Stomach (tissue), 9 donors: ENCODE measurements around the gene SP2. TPM values are rescaled to one million over a fixed set of nuclear protein-coding genes. Genes with fewer than 3 reads are reported as not detected.
A peak's percentile ranks its signal among the peaks of the same experiment; 100 is the strongest.

Experiments used
- DNase-seq, 2 donors: peaks; one replicate each; pipeline versions ENCODE4 v3.0.0 to v3.0.0-alpha.2; 2013 to 2019
- H3K27ac ChIP-seq, 5 donors: fragments of 200-600 bp in 4 of 5; sonication (generic) in 4 of 5; one replicate each; pipeline ENCODE4 v1.5.1; 2013 to 2019; ENCODE audit warnings: mild to moderate bottlenecking in 1 of 5, moderate library complexity in 1 of 5
- H3K27me3 ChIP-seq, 3 donors: fragments of 200-600 bp; sonication (generic); one replicate each; pipeline ENCODE4 v1.5.1; 2017 to 2019; ENCODE audit warnings: mixed run types in 1 of 3
- H3K36me3 ChIP-seq, 4 donors: fragments of 200-600 bp; sonication (generic); 1 replicate in 3 of 4; 2 replicates in 1 of 4; pipeline ENCODE4 v1.5.1; 2016 to 2019
- H3K4me1 ChIP-seq, 4 donors: fragments of 200-600 bp; sonication (generic); one replicate each; pipeline ENCODE4 v1.5.1; 2016 to 2019
- H3K4me3 ChIP-seq, 4 donors: fragments of 200-600 bp; sonication (generic) in 3 of 4; one replicate each; pipeline ENCODE4 v1.5.1; 2016 to 2019; ENCODE audit warnings: mild to moderate bottlenecking in 1 of 4
- H3K9me3 ChIP-seq, 4 donors: fragments of 200-600 bp; sonication (generic); one replicate each; pipeline ENCODE4 v1.5.1; 2016 to 2019
- EP300 ChIP-seq: sonication (generic); formaldehyde crosslinking; IDR thresholded peaks from one replicate; pipeline ENCODE4 v1.6.1; 2017; ENCODE audit warnings: antibody characterized with exemption
- POLR2A ChIP-seq, 4 donors: fragments of 450-650 bp; IDR thresholded peaks; one replicate each; pipeline ENCODE4 v1.6.1; 2016; ENCODE audit warnings: antibody characterized with exemption in 4 of 4, control low read depth in 2 of 4, mild to moderate bottlenecking in 1 of 4, moderate library complexity in 1 of 4
- POLR2AphosphoS5 ChIP-seq, 3 donors: sonication (generic); formaldehyde crosslinking; IDR thresholded peaks; one replicate each; pipeline ENCODE4 v1.6.1; 2016; ENCODE audit warnings: antibody characterized with exemption in 3 of 3
- WGBS, 5 donors: extraction: QIAGEN DNeasy Blood & Tissue Kit in 3 of 5; methylation state at CpG; one replicate each; pipeline versions ENCODE4 v1.1.5 to v1.1.7; 2013 to 2018; 5-methylcytosine and 5-hydroxymethylcytosine counted together
- intact Hi-C: fragments of 100-400 bp; cut with DNase I; formaldehyde crosslinking; loops from one replicate; pipeline ENCODE4 v1.15.1; 2023; ENCODE audit warnings: low total_unique reads
- polyA plus RNA-seq, 3 donors: library from polyadenylated mRNA; stranded (reverse); fragments of 200-250 nt; gene quantifications; one replicate each; pipeline ENCODE4 v1.2.3, GENCODE V29; 2013
- total RNA-seq, 5 donors: library from RNA; depleted of rRNA; stranded (reverse); fragments of >200 nt; gene quantifications; one replicate each; pipeline versions ENCODE4 v1.1.0 to v1.2.3, GENCODE V29; 2014 to 2016
- TF ChIP-seq, protein P1 (sequence below), 7 experiments: fragments of 450-650 bp in 4 of 7; fragments of 200-600 bp in 3 of 7; sonication (generic) in 3 of 7; IDR thresholded peaks; one replicate each; pipeline ENCODE4 v1.5.1; 2016 to 2019; ENCODE audit warnings: antibody characterized with exemption in 7 of 7, control low read depth in 2 of 7, mild to moderate bottlenecking in 1 of 7
- donor health status: healthy with polysubstance abuse.
- donor health status: Bipolar disorder and iron deficiency.
- donor health status: healthy.

The SP2 gene
- total and polyA plus RNA-seq, 8 donors = 0.87 to 22.8 (median 6.3) TPM

DNA sequence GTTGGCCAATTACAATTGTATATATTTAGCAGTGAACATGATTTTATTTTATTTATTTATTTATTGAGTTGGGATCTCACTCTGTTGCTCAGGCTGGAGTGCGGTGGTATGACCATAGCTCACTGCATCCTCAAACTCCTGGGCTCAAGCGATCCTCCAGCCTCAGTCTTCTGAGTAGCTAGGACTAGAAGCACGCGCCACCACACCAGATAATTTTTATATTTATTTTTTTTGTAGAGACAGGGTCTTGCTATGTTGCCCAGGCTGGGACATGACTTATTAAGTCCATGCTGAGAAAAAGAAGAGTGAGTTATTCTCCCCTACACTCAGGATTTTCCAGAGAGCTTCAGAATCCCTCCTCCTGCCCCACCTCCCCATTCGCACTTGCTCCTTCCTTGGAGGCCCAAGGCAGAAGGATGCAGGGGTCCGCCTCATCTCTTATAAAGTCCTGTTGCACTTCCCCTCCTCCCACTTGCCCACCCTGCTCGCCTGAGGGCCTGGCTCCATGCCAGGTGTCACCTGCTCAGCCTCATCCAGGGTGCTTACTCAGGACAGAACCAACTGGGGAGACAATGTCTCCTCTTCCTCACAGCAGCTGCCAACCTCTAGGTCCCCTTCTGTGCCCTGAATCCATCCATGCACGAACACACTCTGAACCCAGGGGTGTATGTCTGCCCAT is 16.1 kb upstream of the SP2 start:
- intact Hi-C loops = loop anchor here (5.0 kb wide), 1 partner anchor 33 kb away; no protein-coding TSS in a partner anchor
- Histone ChIP-seq H3K27me3 (peaks cover 0 to 66% (median 16%) of the 10 kb centered on the region in 3 donors), H3K4me1 (peaks cover 0 to 28% (median 5%) of the 10 kb centered on the region in 4 donors), H3K4me3 (no peak overlapping the region), H3K27ac (no peak overlapping the region), H3K36me3 (no peaks in the 10 kb centered on the region), H3K9me3 (no peaks in the 10 kb centered on the region)
- TF ChIP-seq, protein P1, sequence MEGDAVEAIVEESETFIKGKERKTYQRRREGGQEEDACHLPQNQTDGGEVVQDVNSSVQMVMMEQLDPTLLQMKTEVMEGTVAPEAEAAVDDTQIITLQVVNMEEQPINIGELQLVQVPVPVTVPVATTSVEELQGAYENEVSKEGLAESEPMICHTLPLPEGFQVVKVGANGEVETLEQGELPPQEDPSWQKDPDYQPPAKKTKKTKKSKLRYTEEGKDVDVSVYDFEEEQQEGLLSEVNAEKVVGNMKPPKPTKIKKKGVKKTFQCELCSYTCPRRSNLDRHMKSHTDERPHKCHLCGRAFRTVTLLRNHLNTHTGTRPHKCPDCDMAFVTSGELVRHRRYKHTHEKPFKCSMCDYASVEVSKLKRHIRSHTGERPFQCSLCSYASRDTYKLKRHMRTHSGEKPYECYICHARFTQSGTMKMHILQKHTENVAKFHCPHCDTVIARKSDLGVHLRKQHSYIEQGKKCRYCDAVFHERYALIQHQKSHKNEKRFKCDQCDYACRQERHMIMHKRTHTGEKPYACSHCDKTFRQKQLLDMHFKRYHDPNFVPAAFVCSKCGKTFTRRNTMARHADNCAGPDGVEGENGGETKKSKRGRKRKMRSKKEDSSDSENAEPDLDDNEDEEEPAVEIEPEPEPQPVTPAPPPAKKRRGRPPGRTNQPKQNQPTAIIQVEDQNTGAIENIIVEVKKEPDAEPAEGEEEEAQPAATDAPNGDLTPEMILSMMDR (IDR thresholded peaks at IDR 0.05) = no peak
- TF ChIP-seq POLR2AphosphoS5 (IDR thresholded peaks at IDR 0.05) = no peak
- no peak for TF ChIP-seq POLR2A (IDR thresholded peaks at IDR 0.05)
- TF ChIP-seq EP300 = no peak
- 79 to 87% (median 83%) methylated on average over 8 of the region's 8 CpGs for WGBS, 5 donors
- no peak for DNase-seq

DNA sequence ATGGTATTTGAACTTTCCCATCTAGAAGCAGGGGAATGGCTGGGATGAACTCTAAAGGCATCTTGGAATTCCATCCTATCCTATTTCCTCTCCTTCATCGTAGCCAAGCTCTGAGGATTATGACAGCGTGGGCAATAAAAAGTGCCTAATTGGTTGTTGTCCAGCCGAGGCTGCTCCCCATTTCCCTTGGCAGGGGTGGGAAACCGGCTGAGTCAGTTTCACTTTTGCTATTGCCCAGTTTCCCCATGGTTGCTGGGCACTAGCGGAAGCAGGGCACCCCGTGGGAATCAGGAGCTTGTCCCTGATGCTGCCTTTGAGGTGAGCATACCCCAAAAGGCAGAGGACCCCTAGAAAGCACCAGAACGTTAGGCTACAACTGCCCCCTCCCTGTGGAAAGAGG is 13.8 kb upstream of the SP2 start:
- TF ChIP-seq POLR2A (IDR thresholded peaks at IDR 0.05) (no peak), POLR2AphosphoS5 (IDR thresholded peaks at IDR 0.05) (no peak), EP300 (no peak)
- TF ChIP-seq, protein P1 (IDR thresholded peaks at IDR 0.05) = no peak
- Histone ChIP-seq H3K4me3 (peak overlapping the region in 2 of 4 donors; percentile 20 to 27), H3K4me1 (peaks cover 0 to 34% (median 5%) of the 10 kb centered on the region in 4 donors), H3K9me3 (no peaks in the 10 kb centered on the region), H3K36me3 (no peaks in the 10 kb centered on the region), H3K27me3 (peaks cover 0 to 45% (median 9%) of the 10 kb centered on the region in 3 donors), H3K27ac (peak overlapping the region in 2 of 5 donors; percentile 1 to 33)
- intact Hi-C loops = loop anchor here (5.0 kb wide), 1 partner anchor 35 kb away; no protein-coding TSS in a partner anchor
- 34 to 46% (median 38%) methylated on average over 6 to 7 of the region's 7 CpGs for WGBS, 5 donors
- DNase-seq = peak; percentile 46 to 59

DNA sequence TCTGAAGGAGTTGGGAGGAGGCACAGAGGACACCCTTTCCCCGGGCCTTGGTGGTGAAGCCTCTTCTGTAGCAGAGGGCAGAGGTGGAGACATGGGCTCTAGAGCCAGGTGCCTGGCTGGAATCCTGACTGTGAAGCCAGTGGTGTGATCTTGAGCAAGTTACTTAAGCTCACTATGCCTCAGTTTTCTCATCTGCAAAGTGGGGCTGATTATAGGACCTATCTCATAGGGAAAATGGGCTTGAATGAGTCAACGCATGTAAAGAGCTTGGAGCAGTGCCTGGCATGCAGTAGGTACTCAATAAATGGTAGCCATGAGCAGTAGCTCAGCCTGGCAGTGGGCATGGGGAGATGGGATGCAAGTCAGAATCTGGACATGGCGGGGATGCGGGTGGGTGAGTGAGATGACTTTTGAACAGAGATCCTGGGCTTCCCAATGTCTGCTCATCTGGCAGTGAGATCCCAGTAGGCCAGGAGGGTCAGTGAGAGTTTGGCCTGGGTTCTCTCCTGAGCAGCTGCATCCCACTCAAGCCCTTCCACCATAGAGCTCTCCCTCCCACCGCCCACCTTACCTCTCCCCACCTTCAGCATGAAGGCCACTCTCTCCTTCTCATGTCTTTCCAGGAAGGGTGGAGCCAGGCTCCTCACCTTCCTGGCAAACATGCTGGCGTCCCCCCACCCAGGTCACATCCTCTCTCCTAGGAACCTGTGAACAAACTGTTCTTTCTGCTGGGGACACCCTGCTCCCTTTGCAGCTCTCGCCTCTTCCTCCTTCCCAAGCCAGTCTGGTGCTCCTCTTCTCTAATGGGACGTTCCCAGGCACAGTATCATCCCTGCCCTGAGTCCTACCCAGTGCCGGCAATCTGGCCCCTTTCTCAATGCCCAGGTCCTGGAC is 13.1 kb upstream of the SP2 start:
- DNase-seq = no peak
- Histone ChIP-seq H3K36me3 (no peaks in the 10 kb centered on the region), H3K9me3 (no peaks in the 10 kb centered on the region), H3K27me3 (peaks cover 0 to 38% (median 4%) of the 10 kb centered on the region in 3 donors), H3K4me3 (peak overlapping the region in 2 of 4 donors; percentile 20 to 27), H3K27ac (peak overlapping the region in 2 of 5 donors; percentile 1 to 33), H3K4me1 (peaks cover 0 to 34% (median 5%) of the 10 kb centered on the region in 4 donors)
- intact Hi-C loops = loop anchor here (5.0 kb wide), 1 partner anchor 36 kb away; no protein-coding TSS in a partner anchor
- 82 to 90% (median 84%) methylated on average over 9 of the region's 9 CpGs for WGBS, 5 donors
- TF ChIP-seq POLR2A (IDR thresholded peaks at IDR 0.05) = no peak
- no peak for TF ChIP-seq POLR2AphosphoS5 (IDR thresholded peaks at IDR 0.05)
- TF ChIP-seq, protein P1 (IDR thresholded peaks at IDR 0.05) = no peak
- no peak for TF ChIP-seq EP300
